ENCODE results near the gene CACNB3. TPM values are rescaled to one million over a fixed set of nuclear protein-coding genes. Genes with fewer than 3 reads are reported as not detected.
A peak's percentile ranks its signal among the peaks of the same experiment; 100 is the strongest.

Gene CACNB3
- total RNA-seq, 1 donor from 2014 or later = 4.4 TPM

GRCh38 chr12:48787791-48788523 lies 30.3 kb upstream of the CACNB3 start:
- peak; percentile 51 for DNase-seq
- peak; percentile 45 for ATAC-seq
- intact Hi-C loops (cut with micrococcal nuclease) = no loop called here

GRCh38 chr12:48788524-48788853 lies 29.8 kb upstream of the CACNB3 start:
- ATAC-seq (no peak), DNase-seq (no peak)

GRCh38 chr12:48788854-48789775 lies 29.2 kb upstream of the CACNB3 start, which contains the start of gene ADCY6:
Gene ADCY6 (minus strand): TSS chr12:48789089. CDS start chr12:48783434, 5,655 bp downstream.
- intact Hi-C loops (cut with micrococcal nuclease) = no loop called here
- DNase-seq = peak; percentile 90
- peak; percentile 63 for ATAC-seq

More at GRCh38 chr12:48788524-48788853, 29.8 kb upstream of the CACNB3 start:
- intact Hi-C loops (cut with micrococcal nuclease) = no loop called here

GRCh38 chr12:48789858-48790326 lies 28.4 kb upstream of the CACNB3 start:
- intact Hi-C loops (cut with micrococcal nuclease) = no loop called here
- no peak for ATAC-seq
- no peak for DNase-seq

GRCh38 chr12:48793696-48794095 lies 24.6 kb upstream of the CACNB3 start:
- no peak for ATAC-seq

GRCh38 chr12:48794870-48795269 lies 23.4 kb upstream of the CACNB3 start:
- no peak for ATAC-seq
- no peak for DNase-seq
- intact Hi-C loops (cut with micrococcal nuclease) = loop anchor here (2.0 kb wide), 1 partner anchor 42 kb away; no protein-coding TSS in a partner anchor

More at GRCh38 chr12:48793696-48794095, 24.6 kb upstream of the CACNB3 start:
- no peak for DNase-seq
- intact Hi-C loops (cut with micrococcal nuclease) = loop anchor here (2.0 kb wide), 1 partner anchor 41 kb away; no protein-coding TSS in a partner anchor

- ATAC-seq = peak; percentile 92
- intact Hi-C loops (cut with micrococcal nuclease) = loop anchor here (2.0 kb wide), 1 partner anchor 43 kb away; no protein-coding TSS in a partner anchor
- peak; percentile 47 for DNase-seq
Measured at GRCh38 chr12:48795550-48796455, 22.5 kb upstream of the CACNB3 start.

- intact Hi-C loops (cut with micrococcal nuclease) = no loop called here
- ATAC-seq (no peak), DNase-seq (no peak)
Measured at GRCh38 chr12:48796976-48797375, 21.3 kb upstream of the CACNB3 start.

GRCh38 chr12:48800457-48800856 lies 17.8 kb upstream of the CACNB3 start:
- intact Hi-C loops (cut with micrococcal nuclease) = no loop called here
- DNase-seq (no peak), ATAC-seq (no peak)

- ATAC-seq (no peak), DNase-seq (no peak)
- intact Hi-C loops (cut with micrococcal nuclease) = no loop called here
Measured at GRCh38 chr12:48800971-48801370, 17.3 kb upstream of the CACNB3 start.

GRCh38 chr12:48803675-48804074 lies 14.6 kb upstream of the CACNB3 start:
- DNase-seq (no peak), ATAC-seq (no peak)
- intact Hi-C loops (cut with micrococcal nuclease) = no loop called here

GRCh38 chr12:48807981-48808380 lies 10.3 kb upstream of the CACNB3 start:
- ATAC-seq = no peak
- DNase-seq = no peak
- intact Hi-C loops (cut with micrococcal nuclease) = no loop called here

GRCh38 chr12:48810903-48811431 lies 7.3 kb upstream of the CACNB3 start:
- DNase-seq (no peak), ATAC-seq (no peak)
- intact Hi-C loops (cut with micrococcal nuclease) = no loop called here

- ATAC-seq (no peak), DNase-seq (no peak)
- intact Hi-C loops (cut with micrococcal nuclease) = no loop called here
Measured at GRCh38 chr12:48811437-48812090, 6.7 kb upstream of the CACNB3 start.

GRCh38 chr12:48812389-48812788 lies 5.9 kb upstream of the CACNB3 start:
- ATAC-seq = no peak
- intact Hi-C loops (cut with micrococcal nuclease) = no loop called here
- DNase-seq = no peak

- DNase-seq = no peak
- intact Hi-C loops (cut with micrococcal nuclease) = no loop called here
- no peak for ATAC-seq
Measured at GRCh38 chr12:48813465-48814261, 4.6 kb upstream of the CACNB3 start.

Measured in left ventricle myocardium superior (tissue), 1 donor.